GM12872 (cell line): Measurements from ENCODE around the gene C11orf42.

Experiments
- TF ChIP-seq, protein P1 (sequence below): IDR thresholded peaks from 3 replicates; pipeline ENCODE4 v1.5.1; 2011; ENCODE audit warnings: low read depth, mild to moderate bottlenecking, low read length, moderate library complexity; ENCODE audit not compliant: insufficient read depth

Gene C11orf42

DNA sequence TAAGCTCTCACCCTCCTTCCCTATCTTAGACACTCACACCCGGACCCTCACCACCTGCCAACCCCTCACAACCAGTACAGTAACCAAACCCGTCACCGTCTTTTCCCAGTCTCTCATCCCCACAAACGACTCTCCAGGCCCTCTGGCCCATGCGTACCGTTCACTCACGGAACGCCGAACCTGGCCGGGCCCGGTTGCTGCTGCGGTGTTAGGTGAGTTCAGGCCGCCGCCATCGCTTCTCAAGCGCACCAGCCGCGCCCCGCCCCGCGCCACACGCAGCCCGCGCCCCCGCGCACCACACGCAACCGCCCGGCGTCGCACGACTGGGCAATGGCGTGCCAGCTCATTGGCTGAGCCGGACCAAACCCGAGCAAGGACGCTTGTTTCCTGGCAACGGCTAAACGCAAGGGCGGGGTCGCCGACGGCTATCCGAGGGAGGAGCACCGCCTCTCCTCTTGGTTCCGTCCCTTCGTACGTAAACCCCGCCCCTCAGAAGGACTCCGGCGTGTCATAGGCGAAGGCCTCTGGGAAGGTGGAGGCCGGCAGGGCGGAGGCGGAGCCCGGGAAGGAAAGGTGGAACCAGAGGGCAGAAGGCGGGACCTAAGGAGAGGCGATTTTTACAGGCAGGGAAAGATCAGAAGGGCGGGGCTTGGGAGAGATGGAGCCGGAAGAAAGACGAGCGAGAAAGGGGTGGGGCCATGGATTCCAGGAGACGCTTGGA is 29.2 kb downstream of the C11orf42 start, which contains the start of gene FHIP1B:
Gene FHIP1B (minus strand): TSS at position 250 of the 721 bp plus-strand sequence. CDS start 10,120 bp downstream, outside the sequence.
- TF ChIP-seq, protein P1, sequence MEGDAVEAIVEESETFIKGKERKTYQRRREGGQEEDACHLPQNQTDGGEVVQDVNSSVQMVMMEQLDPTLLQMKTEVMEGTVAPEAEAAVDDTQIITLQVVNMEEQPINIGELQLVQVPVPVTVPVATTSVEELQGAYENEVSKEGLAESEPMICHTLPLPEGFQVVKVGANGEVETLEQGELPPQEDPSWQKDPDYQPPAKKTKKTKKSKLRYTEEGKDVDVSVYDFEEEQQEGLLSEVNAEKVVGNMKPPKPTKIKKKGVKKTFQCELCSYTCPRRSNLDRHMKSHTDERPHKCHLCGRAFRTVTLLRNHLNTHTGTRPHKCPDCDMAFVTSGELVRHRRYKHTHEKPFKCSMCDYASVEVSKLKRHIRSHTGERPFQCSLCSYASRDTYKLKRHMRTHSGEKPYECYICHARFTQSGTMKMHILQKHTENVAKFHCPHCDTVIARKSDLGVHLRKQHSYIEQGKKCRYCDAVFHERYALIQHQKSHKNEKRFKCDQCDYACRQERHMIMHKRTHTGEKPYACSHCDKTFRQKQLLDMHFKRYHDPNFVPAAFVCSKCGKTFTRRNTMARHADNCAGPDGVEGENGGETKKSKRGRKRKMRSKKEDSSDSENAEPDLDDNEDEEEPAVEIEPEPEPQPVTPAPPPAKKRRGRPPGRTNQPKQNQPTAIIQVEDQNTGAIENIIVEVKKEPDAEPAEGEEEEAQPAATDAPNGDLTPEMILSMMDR = no peak

DNA sequence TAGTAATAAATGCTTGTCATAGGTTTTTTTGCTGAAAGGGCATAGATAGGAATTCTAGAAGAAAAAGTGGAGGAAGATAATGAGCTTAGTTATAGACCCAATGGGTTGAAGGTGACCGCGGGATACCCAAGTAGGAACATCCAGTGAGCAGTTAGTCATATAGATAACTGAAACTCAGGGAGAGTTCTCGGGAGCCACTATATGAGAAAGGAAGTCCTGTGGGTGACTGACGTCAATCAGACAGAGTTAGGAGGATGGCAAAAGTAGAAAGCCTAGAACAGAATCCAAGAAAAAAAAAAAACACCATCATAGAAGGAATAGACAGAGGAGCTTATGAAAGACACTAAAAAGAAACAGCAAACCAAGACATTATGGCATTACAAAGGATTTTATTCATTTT is 31.9 kb downstream of the C11orf42 start:
- TF ChIP-seq, protein P1 = no peak

DNA sequence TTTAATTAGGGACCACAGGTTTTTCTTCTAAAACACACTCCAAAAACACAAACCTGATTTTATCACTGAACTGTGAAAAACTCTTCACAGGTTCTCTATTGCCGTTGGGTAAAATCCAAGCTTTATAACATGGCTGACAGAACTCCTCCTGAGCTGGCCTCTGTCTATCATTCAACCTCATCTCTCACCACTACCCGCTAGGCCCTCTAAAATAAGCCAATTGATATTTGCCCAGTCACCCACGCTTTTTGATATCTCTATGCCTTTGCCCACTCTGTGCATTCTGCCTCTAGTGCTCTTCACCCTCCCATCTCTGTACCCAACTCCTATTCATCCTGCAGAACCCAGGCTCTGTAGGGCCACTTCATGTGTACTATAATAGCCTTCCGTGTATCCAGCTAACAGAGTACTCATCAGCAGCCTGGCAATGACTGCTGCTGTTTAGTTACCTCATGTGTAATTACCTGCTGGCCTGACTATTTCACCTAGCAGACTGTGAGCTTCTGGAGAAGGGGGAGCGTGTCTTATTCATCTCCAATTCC is 32.5 kb downstream of the C11orf42 start:
- TF ChIP-seq, protein P1 = no peak

DNA sequence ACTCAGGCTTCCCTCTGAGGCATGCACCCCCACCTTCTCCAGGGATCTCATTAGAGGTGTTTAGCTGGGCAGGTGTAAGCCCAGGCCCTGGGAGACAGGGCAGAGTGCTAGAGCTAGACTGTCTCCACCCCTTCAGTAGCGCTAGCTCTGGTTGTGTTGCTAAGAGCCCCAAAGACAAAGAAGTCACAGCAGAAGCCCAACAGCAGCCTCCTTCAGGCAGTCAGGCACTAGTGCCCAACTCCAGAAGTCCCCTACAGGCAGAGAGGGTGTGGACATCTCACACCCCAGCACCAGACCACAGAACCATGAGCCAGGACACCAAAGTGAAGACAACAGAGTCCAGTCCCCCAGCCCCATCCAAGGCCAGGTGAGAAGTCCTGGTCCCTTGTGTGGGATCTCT is 33.5 kb downstream of the C11orf42 start, which contains the start of gene CNGA4:
Gene CNGA4 (plus strand): TSS at position 188 of the 400 bp plus-strand sequence. CDS start 118 bp downstream, at position 306.
- TF ChIP-seq, protein P1 = no peak

DNA sequence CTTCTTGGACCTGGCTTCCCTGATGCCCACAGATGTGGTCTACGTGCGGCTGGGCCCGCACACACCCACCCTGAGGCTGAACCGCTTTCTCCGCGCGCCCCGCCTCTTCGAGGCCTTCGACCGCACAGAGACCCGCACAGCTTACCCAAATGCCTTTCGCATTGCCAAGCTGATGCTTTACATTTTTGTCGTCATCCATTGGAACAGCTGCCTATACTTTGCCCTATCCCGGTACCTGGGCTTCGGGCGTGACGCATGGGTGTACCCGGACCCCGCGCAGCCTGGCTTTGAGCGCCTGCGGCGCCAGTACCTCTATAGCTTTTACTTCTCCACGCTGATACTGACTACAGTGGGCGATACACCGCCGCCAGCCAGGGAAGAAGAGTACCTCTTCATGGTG is 34.8 kb downstream of the C11orf42 start:
- TF ChIP-seq, protein P1 = no peak

DNA sequence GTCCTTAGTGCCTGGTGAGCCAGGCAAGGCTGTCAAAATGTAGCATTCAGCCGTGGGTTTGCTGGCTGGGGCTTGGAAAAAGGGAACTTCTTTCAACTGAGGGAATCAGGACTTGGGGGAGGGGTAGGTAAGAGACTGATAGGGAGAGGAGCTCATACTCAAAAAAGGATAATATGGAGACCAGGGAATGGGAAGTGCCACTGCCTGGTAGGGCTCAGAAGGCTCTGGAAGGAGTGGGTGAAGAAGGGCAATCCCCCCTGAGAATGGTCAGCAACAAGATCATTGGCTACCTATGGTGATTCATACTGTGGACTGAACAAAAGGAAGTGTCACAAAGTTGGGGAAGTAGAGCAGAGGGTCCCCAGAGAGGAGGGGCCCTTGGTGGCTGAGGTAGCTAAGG is 35.4 kb downstream of the C11orf42 start:
- TF ChIP-seq, protein P1 = no peak

DNA sequence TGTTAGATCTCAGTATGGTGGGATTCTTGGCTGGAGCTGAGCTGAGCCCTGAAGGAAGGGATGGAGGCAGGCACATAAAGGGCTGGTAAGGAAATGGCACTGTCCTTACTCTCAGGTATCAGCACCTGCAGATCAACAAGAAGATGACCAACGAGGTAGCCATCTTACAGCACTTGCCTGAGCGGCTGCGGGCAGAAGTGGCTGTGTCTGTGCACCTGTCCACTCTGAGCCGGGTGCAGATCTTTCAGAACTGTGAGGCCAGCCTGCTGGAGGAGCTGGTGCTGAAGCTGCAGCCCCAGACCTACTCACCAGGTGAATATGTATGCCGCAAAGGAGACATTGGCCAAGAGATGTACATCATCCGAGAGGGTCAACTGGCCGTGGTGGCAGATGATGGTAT is 36.0 kb downstream of the C11orf42 start:
- TF ChIP-seq, protein P1 = no peak
